Astrocyte of the cerebellum (primary cell): ENCODE results near the gene ONECUT1.

Experiments used
- DNase-seq: peaks from one replicate; pipeline ENCODE4 v3.0.0-alpha.2; 2011; ENCODE audit warnings: low read depth
- H3K4me3 ChIP-seq: 2 replicates; pipeline ENCODE4 v1.5.1; 2011; ENCODE audit warnings: mild to moderate bottlenecking, low read depth, low read length, moderate library complexity
- CTCF ChIP-seq: IDR thresholded peaks from 2 replicates; pipeline ENCODE4 v1.5.1; 2012; ENCODE audit warnings: low read length, low read depth, moderate library complexity, mild to moderate bottlenecking; ENCODE audit errors: missing control alignments
- in situ Hi-C: cut with HindIII; loops from 2 replicates; pipeline ENCODE4 v1.10.0; 2017; ENCODE audit warnings: low sequenced_read_pairs

The ONECUT1 gene

GRCh38 chr15:52764731-52765130 lies 25.4 kb downstream of the ONECUT1 start:
- in situ Hi-C loops: no loop called here
- no peak for TF ChIP-seq CTCF
- DNase-seq: no peak
- H3K4me3 ChIP-seq: no peak overlapping the region

GRCh38 chr15:52762621-52763020 lies 27.5 kb downstream of the ONECUT1 start:
- no peak overlapping the region for H3K4me3 ChIP-seq
- in situ Hi-C loops: no loop called here
- TF ChIP-seq CTCF: no peak
- no peak for DNase-seq

GRCh38 chr15:52760562-52760961 lies 29.6 kb downstream of the ONECUT1 start:
- H3K4me3 ChIP-seq: no peak overlapping the region
- no peak for DNase-seq
- no peak for TF ChIP-seq CTCF
- in situ Hi-C loops: no loop called here

- in situ Hi-C loops: no loop called here
- DNase-seq: no peak
- H3K4me3 ChIP-seq: no peak overlapping the region
- TF ChIP-seq CTCF: no peak
Observed at GRCh38 chr15:52759969-52760368, 30.2 kb downstream of the ONECUT1 start.

GRCh38 chr15:52757496-52757895 lies 32.6 kb downstream of the ONECUT1 start:
- H3K4me3 ChIP-seq: no peak overlapping the region
- no peak for TF ChIP-seq CTCF
- DNase-seq: no peak
- in situ Hi-C loops: no loop called here

- in situ Hi-C loops: no loop called here
- no peak for DNase-seq
- no peak for TF ChIP-seq CTCF
- no peak overlapping the region for H3K4me3 ChIP-seq
Observed at GRCh38 chr15:52751522-52751921, 38.6 kb downstream of the ONECUT1 start.

GRCh38 chr15:52749258-52749657 lies 40.9 kb downstream of the ONECUT1 start:
- DNase-seq: no peak
- in situ Hi-C loops: no loop called here

More at GRCh38 chr15:52749258-52749657, 40.9 kb downstream of the ONECUT1 start:
- no peak for TF ChIP-seq CTCF
- H3K4me3 ChIP-seq: no peak overlapping the region
